ENCODE measurements around the gene AP5M1. TPM values are rescaled to one million over a fixed set of nuclear protein-coding genes. Genes with fewer than 3 reads are reported as not detected.

Gene AP5M1
- polyA plus RNA-seq, 1 experiment, result 38.5 TPM

- Histone ChIP-seq H3K9me3 (ENCODE audit: control insufficient read depth, insufficient read depth, low read length) (no peaks in the 10 kb centered on the region), H3K27me3 (ENCODE audit: control insufficient read depth, insufficient read depth, low read length) (no peaks in the 10 kb centered on the region), H3K27ac (ENCODE audit: low read depth, low read length) (no peak overlapping the region), H3K4me3 (ENCODE audit: low read depth, low read length) (no peak overlapping the region)
- ChIA-PET CTCF (no interaction called here), POLR2A (no interaction called here)
- TF ChIP-seq CTCF (IDR thresholded peaks at IDR 0.05; ENCODE audit: low read depth, low read length), result no peak
- DNase-seq (ENCODE audit: low read depth, low spot score), result no peak
These were observed 23.2 kb downstream of the AP5M1 start for GRCh38 chr14:57291692-57292647.

GRCh38 chr14:57293866-57294837 lies 25.4 kb downstream of the AP5M1 start:
- H3K27me3 ChIP-seq (ENCODE audit: control insufficient read depth, insufficient read depth, low read length), result no peaks in the 10 kb centered on the region
- POLR2A ChIA-PET, result no interaction called here
- TF ChIP-seq CTCF (IDR thresholded peaks at IDR 0.05; ENCODE audit: low read depth, low read length), result peak; percentile 50
- H3K4me3 ChIP-seq (ENCODE audit: low read depth, low read length), result no peak overlapping the region
- no peak overlapping the region for H3K27ac ChIP-seq (ENCODE audit: low read depth, low read length)
- CTCF ChIA-PET, result interaction anchor here (0.6 to 3.2 kb wide), 27 partner anchors 9 to 1973 kb away, joined by 3 to 34 read pairs (median 4); partner anchors contain the start of gene OTX2
- DNase-seq (ENCODE audit: low read depth, low spot score), result no peak
- no peaks in the 10 kb centered on the region for H3K9me3 ChIP-seq (ENCODE audit: control insufficient read depth, insufficient read depth, low read length)

GRCh38 chr14:57295239-57295638 lies 26.5 kb downstream of the AP5M1 start:
- no peaks in the 10 kb centered on the region for H3K9me3 ChIP-seq (ENCODE audit: control insufficient read depth, insufficient read depth, low read length)
- no peak overlapping the region for H3K27ac ChIP-seq (ENCODE audit: low read depth, low read length)
- DNase-seq (ENCODE audit: low read depth, low spot score), result no peak
- POLR2A ChIA-PET, result no interaction called here
- CTCF ChIA-PET, result interaction anchor here (0.9 to 3.2 kb wide), 8 partner anchors 10 to 805 kb away, joined by 3 to 34 read pairs (median 6); no protein-coding TSS in a partner anchor
- TF ChIP-seq CTCF (IDR thresholded peaks at IDR 0.05; ENCODE audit: low read depth, low read length), result no peak
- no peaks in the 10 kb centered on the region for H3K27me3 ChIP-seq (ENCODE audit: control insufficient read depth, insufficient read depth, low read length)
- no peak overlapping the region for H3K4me3 ChIP-seq (ENCODE audit: low read depth, low read length)

- no peaks in the 10 kb centered on the region for H3K9me3 ChIP-seq (ENCODE audit: control insufficient read depth, insufficient read depth, low read length)
- no peak for DNase-seq (ENCODE audit: low read depth, low spot score)
- no peak overlapping the region for H3K4me3 ChIP-seq (ENCODE audit: low read depth, low read length)
- no peak overlapping the region for H3K27ac ChIP-seq (ENCODE audit: low read depth, low read length)
- ChIA-PET CTCF (interaction anchor here (2.5 kb wide), 1 partner anchor 807 kb away, joined by 6 read pairs; no protein-coding TSS in a partner anchor), POLR2A (interaction anchor here (0.9 kb wide), 1 partner anchor 699 kb away, joined by 3 read pairs; no protein-coding TSS in a partner anchor)
- no peaks in the 10 kb centered on the region for H3K27me3 ChIP-seq (ENCODE audit: control insufficient read depth, insufficient read depth, low read length)
- TF ChIP-seq CTCF (IDR thresholded peaks at IDR 0.05; ENCODE audit: low read depth, low read length), result no peak
These were observed 29.1 kb downstream of the AP5M1 start for GRCh38 chr14:57297852-57298251.
